ENCODE data around the gene COA7. TPM values are rescaled to one million over a fixed set of nuclear protein-coding genes. Genes with fewer than 3 reads are reported as not detected.
A peak's percentile ranks its signal among the peaks of the same experiment; 100 is the strongest.

Gene COA7
- total and polyA plus RNA-seq, 2 of the 8 experiments (the other 6 are each of a cell fraction or from before 2014, with no cell fraction given): 23.2 to 61.8 TPM

- Histone ChIP-seq H3K9ac (replicated peaks in 1 of 4; ENCODE audit: extremely low read depth in 1 of 4, low read depth in 3 of 4, low read length in 3 of 4) (no peak overlapping the region), H3K4me1 (replicated peaks in 1 of 4; ENCODE audit: control insufficient read depth in 3 of 4, insufficient read depth in 4 of 4, low read length in 3 of 4) (peaks cover 0 to 2% (median 0%) of the 10 kb centered on the region in 4 experiments; a peak in 1 of 7 replicates), H4K8ac (ENCODE audit: extremely low read depth, insufficient read depth, low read length) (no peak overlapping the region), H4K5ac (ENCODE audit: insufficient read length, low read depth, low read length) (no peak overlapping the region), H4K91ac (replicated peaks; ENCODE audit: insufficient read length, low read length) (no peak overlapping the region), H4K20me1 (replicated peaks in 1 of 2; ENCODE audit: control insufficient read depth in 1 of 2, insufficient read depth in 2 of 2, low read length in 2 of 2) (no peaks in the 10 kb centered on the region), H3K79me2 (ENCODE audit: control insufficient read depth in 1 of 2, insufficient read depth in 2 of 2, low read length in 2 of 2) (no peaks in the 10 kb centered on the region), H3K4me3 (ENCODE audit: extremely low read depth in 1 of 4, insufficient read depth in 2 of 4, low read depth in 3 of 4, low read length in 4 of 4) (no peak overlapping the region), H3K9me3 (ENCODE audit: insufficient read depth in 2 of 2, low read depth in 1 of 2, low read length in 1 of 2) (no peaks in the 10 kb centered on the region), H3K36me3 (ENCODE audit: control insufficient read depth in 2 of 4, insufficient read depth in 4 of 4, low read length in 3 of 4) (no peaks in the 10 kb centered on the region), H3K23ac (ENCODE audit: insufficient read length) (no peak overlapping the region), H3K4me2 (ENCODE audit: insufficient read depth in 1 of 2, low read depth in 2 of 2, low read length in 2 of 2) (no peak overlapping the region), H2BK15ac (ENCODE audit: low read length) (no peak overlapping the region), H3K18ac (ENCODE audit: extremely low read depth, low read length) (no peak overlapping the region), H2AFZ (ENCODE audit: low read length) (no peak overlapping the region), H3K27me3 (replicated peaks in 1 of 4; ENCODE audit: control insufficient read depth in 3 of 4, extremely low read depth in 1 of 4, insufficient read depth in 3 of 4, low read length in 3 of 4) (no peaks in the 10 kb centered on the region), H2BK12ac (ENCODE audit: low read depth, low read length) (no peak overlapping the region), H2AK5ac (ENCODE audit: low read depth, low read length) (no peak overlapping the region), H3K79me1 (ENCODE audit: low read depth, low read length) (no peaks in the 10 kb centered on the region), H2BK20ac (ENCODE audit: low read length) (peak overlapping the region; percentile 75; the same call in 1 of the 2 replicates), H3K4ac (replicated peaks; ENCODE audit: insufficient read length, low read depth, low read length) (no peak overlapping the region), H2BK120ac (replicated peaks; ENCODE audit: low read depth, low read length) (no peak overlapping the region), H3K14ac (ENCODE audit: insufficient read length) (no peak overlapping the region), H3K27ac (ENCODE audit: low read depth, low read length) (no peak overlapping the region), H2BK5ac (ENCODE audit: low read depth, low read length) (no peak overlapping the region), H3K23me2 (ENCODE audit: low read depth, low read length) (no peaks in the 10 kb centered on the region), H3K56ac (replicated peaks; ENCODE audit: insufficient read length, low read depth, low read length) (no peak overlapping the region)
- ChIA-PET CTCF (ENCODE audit: partially characterized antibody) (interaction anchor here (1.0 to 1.8 kb wide), 2 partner anchors 22 to 44 kb away, joined by 3 to 5 read pairs; no protein-coding TSS in a partner anchor), POLR2A (ENCODE audit: partially characterized antibody) (no interaction called here)
- no peak for DNase-seq (ENCODE audit: low read depth in 1 of 2, low spot score in 2 of 2)
- 86% methylated on average over 4 of the region's 4 CpGs; no CpG with 5 or more reads in 1 of the 2 experiments for WGBS, 2 experiments (ENCODE audit: extremely low coverage in 1 of 2, insufficient coverage in 1 of 2, insufficient read length in 1 of 2, insufficient replicate concordance in 2 of 2, low coverage in 1 of 2, low lambda C conversion rate in 2 of 2, missing lambda C conversion rate in 1 of 2)
- TF ChIP-seq NANOG (IDR thresholded peaks at IDR 0.05; ENCODE audit: insufficient read depth, low read depth, low read length, poor library complexity, severe bottlenecking) (no peak), ZNF274 (IDR thresholded peaks at IDR 0.05; ENCODE audit: borderline replicate concordance, extremely low read depth, low read length) (no peak), KDM5A (IDR thresholded peaks at IDR 0.05; ENCODE audit: low read length) (no peak), KDM1A (IDR thresholded peaks at IDR 0.05; ENCODE audit: borderline replicate concordance, low read length) (no peak), RFX5 (IDR thresholded peaks at IDR 0.05; ENCODE audit: borderline replicate concordance, low read depth, low read length) (no peak), E2F6 (IDR thresholded peaks at IDR 0.05) (no peak), TCF12 (IDR thresholded peaks at IDR 0.05; ENCODE audit: low read depth, low read length) (no peak), TBP (IDR thresholded peaks at IDR 0.05; ENCODE audit: low read depth, low read length) (no peak)
- FAIRE-seq: no peak
These were observed 56.8 kb downstream of the COA7 start for GRCh38 chr1:52641307-52641706.
